SU-DHL-6 (cell line): Measurements from ENCODE around the gene ADCY3.

Experiments used
- H2AFZ ChIP-seq: fragments of 200-600 bp; sonication (generic); 2 replicates; pipeline ENCODE4 v1.6.1; 2014; ENCODE audit warnings: low read depth, mild to moderate bottlenecking, moderate library complexity, mixed read lengths, antibody characterized with exemption, low read length; ENCODE audit not compliant: severe bottlenecking
- H3F3A ChIP-seq: fragments of 200-600 bp; shearing (Covaris generic); 2 replicates; pipeline ENCODE4 v1.6.0; 2016; ENCODE audit warnings: antibody characterized with exemption, mild to moderate bottlenecking; ENCODE audit not compliant: insufficient read depth
- H3K27ac ChIP-seq: fragments of 200-600 bp; sonication (generic); 2 replicates; pipeline ENCODE4 v1.5.1; 2016; ENCODE audit warnings: low read depth, mild to moderate bottlenecking, low read length, moderate library complexity, mixed read lengths
- H3K27me3 ChIP-seq: fragments of 200-600 bp; sonication (generic), shearing (Covaris generic); 2 replicates; pipeline ENCODE4 v1.6.0; 2014; ENCODE audit warnings: mild to moderate bottlenecking, low read length
- H3K36me3 ChIP-seq: fragments of 200-600 bp; sonication (generic); 2 replicates; pipeline ENCODE4 v1.6.1; 2014; ENCODE audit warnings: mild to moderate bottlenecking, low read length, mixed read lengths
- H3K4me2 ChIP-seq: fragments of 300-600, 200-600 bp; shearing (Covaris generic), sonication (generic); 2 replicates; pipeline ENCODE4 v1.6.0; 2014; ENCODE audit warnings: low read length, low read depth, mild to moderate bottlenecking; ENCODE audit not compliant: poor library complexity, severe bottlenecking
- H3K4me3 ChIP-seq: fragments of 200-600 bp; sonication (generic); 2 replicates; pipeline ENCODE4 v1.5.1; 2014; ENCODE audit warnings: antibody characterized with exemption, low read length, mild to moderate bottlenecking, mixed read lengths; ENCODE audit not compliant: insufficient read depth, poor library complexity, severe bottlenecking
- H3K79me2 ChIP-seq: fragments of 200-600 bp; sonication (generic); 2 replicates; pipeline ENCODE4 v1.6.1; 2014; ENCODE audit warnings: mild to moderate bottlenecking, low read length, moderate library complexity; ENCODE audit not compliant: insufficient read depth
- H3K9ac ChIP-seq: fragments of 200-600 bp; sonication (generic); 2 replicates; pipeline ENCODE4 v1.7.0; 2014; ENCODE audit warnings: mild to moderate bottlenecking, low read length
- H3K9me2 ChIP-seq: fragments of 200-600 bp; sonication (generic); replicated peaks from 2 replicates; pipeline ENCODE4 v1.6.1; 2014; ENCODE audit warnings: low read length; ENCODE audit not compliant: insufficient read depth
- H3K9me3 ChIP-seq: fragments of 200-600 bp; sonication (generic); 2 replicates; pipeline ENCODE4 v1.6.1; 2014; ENCODE audit warnings: low read length, mixed read lengths; ENCODE audit not compliant: insufficient read depth
- H4K20me1 ChIP-seq: fragments of 200-600 bp; sonication (generic); 2 replicates; pipeline ENCODE4 v1.6.1; 2014; ENCODE audit warnings: low read depth, mild to moderate bottlenecking, antibody characterized with exemption, low read length, moderate library complexity, mixed read lengths
- CTCF ChIP-seq: fragments of 200-600 bp; sonication (generic); IDR thresholded peaks from one replicate; pipeline ENCODE4 v1.5.1; 2017; ENCODE audit warnings: antibody characterized with exemption, mild to moderate bottlenecking, low read length, moderate library complexity; ENCODE audit not compliant: insufficient read depth, poor library complexity, severe bottlenecking
- EZH2phosphoT487 ChIP-seq: fragments of 200-600 bp; sonication (generic), shearing (Covaris generic); conservative IDR thresholded peaks from 2 replicates; pipeline ENCODE4 v1.6.1; 2018; ENCODE audit warnings: mild to moderate bottlenecking, antibody characterized with exemption, low read length, moderate library complexity, mixed read lengths

ADCY3 gene

DNA sequence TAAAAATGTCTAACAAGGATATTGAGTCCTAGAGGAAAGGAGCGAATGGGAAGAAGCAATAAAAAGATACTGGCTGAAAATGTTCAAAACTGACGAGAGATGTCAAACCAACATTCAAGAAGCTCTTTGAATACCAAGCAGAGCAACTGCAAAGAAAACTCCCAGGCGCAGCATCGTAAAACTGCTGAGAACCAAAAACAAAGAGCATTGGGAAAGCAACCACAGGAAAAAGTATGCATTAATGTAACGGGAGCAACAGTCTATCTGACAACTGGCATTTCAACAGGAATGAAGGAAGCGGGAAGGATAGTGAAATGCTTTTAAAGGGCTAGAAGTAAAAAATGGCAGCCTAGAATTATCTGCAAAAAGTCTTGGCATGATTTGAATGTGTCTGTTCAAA, 53.1 kb downstream of the ADCY3 start:
- no peak for TF ChIP-seq CTCF
- no peak for TF ChIP-seq EZH2phosphoT487
- Histone ChIP-seq H3K27me3 (no peaks in the 10 kb centered on the region), H3K4me3 (no peak overlapping the region), H3K4me2 (no peak overlapping the region), H3K9me2 (no peaks in the 10 kb centered on the region), H3K79me2 (peaks cover 13% of the 10 kb centered on the region; the same call in 1 of the 2 replicates), H3K27ac (no peak overlapping the region), H3F3A (no peaks in the 10 kb centered on the region; the same call in 1 of the 2 replicates), H3K9ac (no peak overlapping the region), H2AFZ (no peak overlapping the region), H3K36me3 (0 out of 2 replicates have a peak, but pooled peaks cover under 1% of the 10 kb centered on the region), H4K20me1 (no peaks in the 10 kb centered on the region), H3K9me3 (no peaks in the 10 kb centered on the region)

- Histone ChIP-seq H3K4me2 (no peak overlapping the region), H3K9me3 (no peaks in the 10 kb centered on the region), H4K20me1 (no peaks in the 10 kb centered on the region), H3K79me2 (peaks cover 13% of the 10 kb centered on the region; the same call in 1 of the 2 replicates), H3K9ac (no peak overlapping the region), H3K36me3 (no peaks in the 10 kb centered on the region), H3K9me2 (no peaks in the 10 kb centered on the region), H3K4me3 (no peak overlapping the region), H2AFZ (no peak overlapping the region), H3F3A (no peaks in the 10 kb centered on the region; the same call in 1 of the 2 replicates), H3K27me3 (no peaks in the 10 kb centered on the region), H3K27ac (no peak overlapping the region)
- TF ChIP-seq EZH2phosphoT487 (no peak), CTCF (no peak)
Measured at GRCh38 chr2:24863641-24864040, 56.4 kb downstream of the ADCY3 start.

DNA sequence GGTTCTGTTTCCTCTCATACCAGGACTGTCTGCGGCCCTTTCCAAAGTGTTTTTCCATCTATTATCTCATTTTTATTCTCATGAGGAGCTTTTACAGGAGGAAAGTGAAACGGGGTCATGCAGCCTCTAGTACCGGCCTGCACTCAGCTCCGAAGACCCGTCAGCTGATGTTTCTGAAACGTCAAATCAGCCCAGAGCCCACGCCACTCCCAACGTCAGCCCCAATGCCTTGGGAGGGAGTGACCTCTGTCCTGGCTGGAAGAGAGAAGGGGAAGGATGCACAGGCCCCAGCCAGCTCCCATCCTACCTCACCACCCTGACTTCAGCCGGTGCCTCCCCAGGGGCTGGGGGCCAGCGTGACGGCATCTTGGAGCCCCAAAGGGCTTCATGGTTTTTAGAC, 58.5 kb downstream of the ADCY3 start:
- H3K9me2 ChIP-seq: no peaks in the 10 kb centered on the region
- no peak overlapping the region for H2AFZ ChIP-seq
- no peak overlapping the region for H3K4me3 ChIP-seq
- no peaks in the 10 kb centered on the region; the same call in 1 of the 2 replicates for H3F3A ChIP-seq
- H3K27me3 ChIP-seq: no peaks in the 10 kb centered on the region
- no peak for TF ChIP-seq EZH2phosphoT487
- TF ChIP-seq CTCF: no peak
- peaks cover 10% of the 10 kb centered on the region; the same call in 1 of the 2 replicates for H3K79me2 ChIP-seq
- no peaks in the 10 kb centered on the region for H4K20me1 ChIP-seq
- H3K36me3 ChIP-seq: no peaks in the 10 kb centered on the region
- no peak overlapping the region for H3K9ac ChIP-seq
- H3K9me3 ChIP-seq: no peaks in the 10 kb centered on the region
- H3K27ac ChIP-seq: no peak overlapping the region
- H3K4me2 ChIP-seq: no peak overlapping the region

DNA sequence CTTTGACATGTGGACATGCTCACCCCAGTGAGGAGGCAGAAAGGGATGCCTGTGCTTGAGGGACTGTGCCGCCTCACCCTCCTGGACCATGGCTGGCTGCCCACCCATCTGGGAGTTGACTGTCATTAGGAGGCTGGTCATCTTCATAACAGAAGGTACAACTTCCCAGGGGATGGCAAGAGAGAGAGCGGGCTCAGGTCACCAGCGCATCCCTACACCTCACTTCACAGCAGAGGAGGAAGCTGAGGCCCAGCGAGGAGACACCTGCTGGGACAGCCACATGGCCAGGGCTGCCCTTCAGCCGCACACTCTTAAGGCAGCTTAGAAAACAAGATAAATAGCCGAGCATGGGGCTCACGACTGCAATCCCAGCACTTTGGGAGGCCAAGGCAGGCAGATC, 59.4 kb downstream of the ADCY3 start:
- Histone ChIP-seq H3K9me3 (no peaks in the 10 kb centered on the region), H3K9me2 (no peaks in the 10 kb centered on the region), H3K4me2 (no peak overlapping the region), H3K27ac (no peak overlapping the region), H2AFZ (no peak overlapping the region), H3K9ac (no peak overlapping the region), H4K20me1 (no peaks in the 10 kb centered on the region), H3K27me3 (no peaks in the 10 kb centered on the region), H3K36me3 (no peaks in the 10 kb centered on the region), H3F3A (no peaks in the 10 kb centered on the region; the same call in 1 of the 2 replicates), H3K79me2 (peaks cover 10% of the 10 kb centered on the region; the same call in 1 of the 2 replicates), H3K4me3 (no peak overlapping the region)
- TF ChIP-seq EZH2phosphoT487 (no peak), CTCF (no peak)
